ENCODE data around the gene C9orf153.

Gene C9orf153

GRCh38 chr9:86238861-86239770, 20.3 kb downstream of the C9orf153 start:
- Histone ChIP-seq H3K4ac (ENCODE audit: low read length) (no peak overlapping the region), H3K9ac (ENCODE audit: low read depth, low read length, poor library complexity) (no peak overlapping the region), H3K27me3 (ENCODE audit: control insufficient read depth in 3 of 3, insufficient read depth in 3 of 3, low read depth in 1 of 3, low read length in 3 of 3) (no peaks in the 10 kb centered on the region), H3K4me2 (ENCODE audit: insufficient read depth, low read length, poor library complexity, severe bottlenecking) (no peak overlapping the region), H4K8ac (ENCODE audit: low read depth, low read length) (no peak overlapping the region), H3K27ac (replicated peaks; ENCODE audit: low read length) (no peak overlapping the region), H3K4me1 (ENCODE audit: control insufficient read depth in 2 of 2, insufficient read depth in 1 of 2, low read depth in 1 of 2, low read length in 2 of 2) (peaks cover 0 to 2% of the 10 kb centered on the region in 2 donors), H3K23ac (ENCODE audit: low read depth, low read length, poor library complexity) (no peak overlapping the region), H2BK12ac (ENCODE audit: low read length) (no peak overlapping the region), H2BK120ac (ENCODE audit: low read depth, low read length) (no peak overlapping the region), H3K14ac (ENCODE audit: low read length) (no peak overlapping the region), H3K9me3 (replicated peaks in 1 of 2; ENCODE audit: control insufficient read depth in 2 of 2, insufficient read depth in 1 of 2, low read depth in 1 of 2, low read length in 2 of 2) (no peaks in the 10 kb centered on the region), H2AK5ac (ENCODE audit: low read depth, low read length) (no peak overlapping the region), H3K4me3 (ENCODE audit: low read length in 2 of 2) (no peak overlapping the region), H3K18ac (ENCODE audit: low read length) (no peak overlapping the region), H3K36me3 (replicated peaks in 1 of 2; ENCODE audit: control insufficient read depth in 2 of 2, insufficient read depth in 2 of 2, low read length in 2 of 2) (no peaks in the 10 kb centered on the region), H2BK15ac (ENCODE audit: low read length) (no peak overlapping the region), H4K91ac (ENCODE audit: low read depth, low read length, poor library complexity) (no peak overlapping the region), H2AFZ (ENCODE audit: low read length) (no peak overlapping the region), H3K79me1 (ENCODE audit: low read depth, low read length) (no peaks in the 10 kb centered on the region), H2BK5ac (ENCODE audit: low read length) (no peak overlapping the region)
- no peak for DNase-seq (ENCODE audit: low spot score)
- no CpG with 5 or more reads among the region's 10 CpGs for WGBS, 2 donors (ENCODE audit: extremely low coverage in 2 of 2, insufficient read length in 2 of 2, insufficient replicate concordance in 1 of 2)

GRCh38 chr9:86230858-86231257, 28.6 kb downstream of the C9orf153 start:
- Histone ChIP-seq H3K4me1 (ENCODE audit: control insufficient read depth in 2 of 2, insufficient read depth in 1 of 2, low read depth in 1 of 2, low read length in 2 of 2) (no peaks in the 10 kb centered on the region), H4K8ac (ENCODE audit: low read depth, low read length) (no peak overlapping the region), H2BK5ac (ENCODE audit: low read length) (no peak overlapping the region), H3K27me3 (ENCODE audit: control insufficient read depth in 3 of 3, insufficient read depth in 3 of 3, low read depth in 1 of 3, low read length in 3 of 3) (no peaks in the 10 kb centered on the region), H3K9me3 (replicated peaks in 1 of 2; ENCODE audit: control insufficient read depth in 2 of 2, insufficient read depth in 1 of 2, low read depth in 1 of 2, low read length in 2 of 2) (no peaks in the 10 kb centered on the region), H3K36me3 (replicated peaks in 1 of 2; ENCODE audit: control insufficient read depth in 2 of 2, insufficient read depth in 2 of 2, low read length in 2 of 2) (no peaks in the 10 kb centered on the region), H3K4ac (ENCODE audit: low read length) (no peak overlapping the region), H3K9ac (ENCODE audit: low read depth, low read length, poor library complexity) (no peak overlapping the region), H3K4me3 (ENCODE audit: low read length in 2 of 2) (no peak overlapping the region), H3K23ac (ENCODE audit: low read depth, low read length, poor library complexity) (no peak overlapping the region), H4K91ac (ENCODE audit: low read depth, low read length, poor library complexity) (no peak overlapping the region), H2AK5ac (ENCODE audit: low read depth, low read length) (no peak overlapping the region), H3K79me1 (ENCODE audit: low read depth, low read length) (no peaks in the 10 kb centered on the region), H3K18ac (ENCODE audit: low read length) (no peak overlapping the region), H2AFZ (ENCODE audit: low read length) (no peak overlapping the region), H2BK15ac (ENCODE audit: low read length) (no peak overlapping the region), H2BK120ac (ENCODE audit: low read depth, low read length) (no peak overlapping the region), H3K14ac (ENCODE audit: low read length) (no peak overlapping the region), H3K4me2 (ENCODE audit: insufficient read depth, low read length, poor library complexity, severe bottlenecking) (no peak overlapping the region), H2BK12ac (ENCODE audit: low read length) (no peak overlapping the region), H3K27ac (replicated peaks; ENCODE audit: low read length) (no peak overlapping the region)
- WGBS, 2 donors (ENCODE audit: extremely low coverage in 2 of 2, insufficient read length in 2 of 2, insufficient replicate concordance in 1 of 2): no CpG with 5 or more reads among the region's 2 CpGs
- DNase-seq (ENCODE audit: low spot score): no peak

- H3K14ac ChIP-seq (ENCODE audit: low read length): no peak overlapping the region
- no peaks in the 10 kb centered on the region for H3K4me1 ChIP-seq (ENCODE audit: control insufficient read depth in 2 of 2, insufficient read depth in 1 of 2, low read depth in 1 of 2, low read length in 2 of 2)
- no peak overlapping the region for H2BK5ac ChIP-seq (ENCODE audit: low read length)
- no peak for DNase-seq (ENCODE audit: low spot score)
- no peak overlapping the region for H4K91ac ChIP-seq (ENCODE audit: low read depth, low read length, poor library complexity)
- no peak overlapping the region for H2BK12ac ChIP-seq (ENCODE audit: low read length)
- H3K27ac ChIP-seq (replicated peaks; ENCODE audit: low read length): no peak overlapping the region
- H3K9ac ChIP-seq (ENCODE audit: low read depth, low read length, poor library complexity): no peak overlapping the region
- no peak overlapping the region for H3K23ac ChIP-seq (ENCODE audit: low read depth, low read length, poor library complexity)
- WGBS, 2 donors (ENCODE audit: extremely low coverage in 2 of 2, insufficient read length in 2 of 2, insufficient replicate concordance in 1 of 2): no CpG with 5 or more reads among the region's 4 CpGs
- H3K18ac ChIP-seq (ENCODE audit: low read length): no peak overlapping the region
- no peak overlapping the region for H4K8ac ChIP-seq (ENCODE audit: low read depth, low read length)
- H3K27me3 ChIP-seq (ENCODE audit: control insufficient read depth in 3 of 3, insufficient read depth in 3 of 3, low read depth in 1 of 3, low read length in 3 of 3): no peaks in the 10 kb centered on the region
- H2BK15ac ChIP-seq (ENCODE audit: low read length): no peak overlapping the region
- H3K4me3 ChIP-seq (ENCODE audit: low read length in 2 of 2): no peak overlapping the region
- no peaks in the 10 kb centered on the region for H3K9me3 ChIP-seq (replicated peaks in 1 of 2; ENCODE audit: control insufficient read depth in 2 of 2, insufficient read depth in 1 of 2, low read depth in 1 of 2, low read length in 2 of 2)
- H3K4me2 ChIP-seq (ENCODE audit: insufficient read depth, low read length, poor library complexity, severe bottlenecking): no peak overlapping the region
- H3K4ac ChIP-seq (ENCODE audit: low read length): no peak overlapping the region
- H2AK5ac ChIP-seq (ENCODE audit: low read depth, low read length): no peak overlapping the region
- H3K79me1 ChIP-seq (ENCODE audit: low read depth, low read length): no peaks in the 10 kb centered on the region
- no peak overlapping the region for H2BK120ac ChIP-seq (ENCODE audit: low read depth, low read length)
- no peaks in the 10 kb centered on the region for H3K36me3 ChIP-seq (replicated peaks in 1 of 2; ENCODE audit: control insufficient read depth in 2 of 2, insufficient read depth in 2 of 2, low read length in 2 of 2)
- no peak overlapping the region for H2AFZ ChIP-seq (ENCODE audit: low read length)
Observed at GRCh38 chr9:86222667-86223066, 36.8 kb downstream of the C9orf153 start.

- H2BK120ac ChIP-seq (ENCODE audit: low read depth, low read length): no peak overlapping the region
- no peak overlapping the region for H3K27ac ChIP-seq (replicated peaks; ENCODE audit: low read length)
- DNase-seq (ENCODE audit: low spot score): no peak
- no peak overlapping the region for H4K8ac ChIP-seq (ENCODE audit: low read depth, low read length)
- H3K4me3 ChIP-seq (ENCODE audit: low read length in 2 of 2): no peak overlapping the region
- no peak overlapping the region for H3K4me2 ChIP-seq (ENCODE audit: insufficient read depth, low read length, poor library complexity, severe bottlenecking)
- no peaks in the 10 kb centered on the region for H3K4me1 ChIP-seq (ENCODE audit: control insufficient read depth in 2 of 2, insufficient read depth in 1 of 2, low read depth in 1 of 2, low read length in 2 of 2)
- no peaks in the 10 kb centered on the region for H3K79me1 ChIP-seq (ENCODE audit: low read depth, low read length)
- H3K18ac ChIP-seq (ENCODE audit: low read length): no peak overlapping the region
- no peak overlapping the region for H2AFZ ChIP-seq (ENCODE audit: low read length)
- H3K9me3 ChIP-seq (replicated peaks in 1 of 2; ENCODE audit: control insufficient read depth in 2 of 2, insufficient read depth in 1 of 2, low read depth in 1 of 2, low read length in 2 of 2): no peaks in the 10 kb centered on the region
- H3K14ac ChIP-seq (ENCODE audit: low read length): no peak overlapping the region
- H4K91ac ChIP-seq (ENCODE audit: low read depth, low read length, poor library complexity): no peak overlapping the region
- H3K36me3 ChIP-seq (replicated peaks in 1 of 2; ENCODE audit: control insufficient read depth in 2 of 2, insufficient read depth in 2 of 2, low read length in 2 of 2): no peaks in the 10 kb centered on the region
- H2BK15ac ChIP-seq (ENCODE audit: low read length): no peak overlapping the region
- no CpG with 5 or more reads among the region's 3 CpGs for WGBS, 2 donors (ENCODE audit: extremely low coverage in 2 of 2, insufficient read length in 2 of 2, insufficient replicate concordance in 1 of 2)
- no peaks in the 10 kb centered on the region for H3K27me3 ChIP-seq (ENCODE audit: control insufficient read depth in 3 of 3, insufficient read depth in 3 of 3, low read depth in 1 of 3, low read length in 3 of 3)
- H3K23ac ChIP-seq (ENCODE audit: low read depth, low read length, poor library complexity): no peak overlapping the region
- H2AK5ac ChIP-seq (ENCODE audit: low read depth, low read length): no peak overlapping the region
- no peak overlapping the region for H3K9ac ChIP-seq (ENCODE audit: low read depth, low read length, poor library complexity)
- H3K4ac ChIP-seq (ENCODE audit: low read length): no peak overlapping the region
- no peak overlapping the region for H2BK12ac ChIP-seq (ENCODE audit: low read length)
- no peak overlapping the region for H2BK5ac ChIP-seq (ENCODE audit: low read length)
Observed at GRCh38 chr9:86219606-86220005, 39.9 kb downstream of the C9orf153 start.

Data from neuronal stem cell (in vitro differentiated cells).